PC-9 (cell line): ENCODE measurements around the gene GFOD2. TPM values are rescaled to one million over a fixed set of nuclear protein-coding genes. Genes with fewer than 3 reads are reported as not detected.

ENCODE experiments used
- BruUV-seq: library from RNA; stranded (reverse); fragments of 400-500 nt; replicated peaks from 2 replicates; lab custom pipeline; 2021; lab: Mats Ljungman, UMichigan
- CTCF ChIA-PET: fragments of 300-600 bp; sonication (Branson Sonifier 250); formaldehyde crosslinking; loops from one replicate; lab custom pipeline; 2022; ENCODE audit warnings: antibody characterized with exemption; lab: Charles Lee
- POLR2A ChIA-PET: fragments of 300-600 bp; sonication (Branson Sonifier 250); formaldehyde crosslinking; loops from one replicate; lab custom pipeline; 2022; ENCODE audit warnings: antibody characterized with exemption; ENCODE audit not compliant: unreplicated experiment; lab: Charles Lee
- DNase-seq, 2 experiments: peaks; one replicate each; pipeline versions ENCODE4 v3.0.0 to v3.0.0-alpha.2; 2015 to 2022; ENCODE audit warnings: mixed read lengths in 1 of 2
- H2AFZ ChIP-seq: fragments of 200-600 bp; sonication (generic); 2 replicates; pipeline ENCODE4 v1.8.1; 2017; ENCODE audit warnings: antibody characterized with exemption
- H3F3A ChIP-seq: fragments of 200-600 bp; sonication (generic); 2 replicates; pipeline ENCODE4 v1.8.1; 2017; ENCODE audit warnings: antibody characterized with exemption, mild to moderate bottlenecking, low read depth; ENCODE audit not compliant: insufficient read depth
- H3K27ac ChIP-seq: fragments of 200-600 bp; sonication (generic); 2 replicates; pipeline ENCODE4 v1.6.1; 2016; ENCODE audit warnings: mixed run types
- H3K27me3 ChIP-seq: fragments of 200-600 bp; sonication (generic); 2 replicates; pipeline ENCODE4 v1.6.1; 2016; ENCODE audit warnings: low read depth, mixed run types; ENCODE audit not compliant: insufficient read depth
- H3K36me3 ChIP-seq: fragments of 200-600 bp; sonication (generic); 2 replicates; pipeline ENCODE4 v1.6.1; 2016; ENCODE audit warnings: low read depth, mixed run types
- H3K4me1 ChIP-seq: fragments of 200-600 bp; sonication (generic); replicated peaks from 2 replicates; pipeline ENCODE4 v1.6.1; 2016; ENCODE audit warnings: mixed run types; ENCODE audit not compliant: insufficient read depth
- H3K4me2 ChIP-seq: fragments of 200-600 bp; sonication (generic); 2 replicates; pipeline ENCODE4 v1.6.1; 2017; ENCODE audit warnings: mixed run types
- H3K4me3 ChIP-seq: fragments of 200-600 bp; sonication (generic); 2 replicates; pipeline ENCODE4 v1.6.1; 2016; ENCODE audit warnings: mixed run types
- H3K79me2 ChIP-seq: fragments of 200-600 bp; sonication (generic); 2 replicates; pipeline ENCODE4 v1.6.1; 2017; ENCODE audit warnings: low read depth, mixed run types
- H3K9me2 ChIP-seq: fragments of 200-600 bp; sonication (generic); 2 replicates; pipeline ENCODE4 v1.8.1; 2017; ENCODE audit warnings: mild to moderate bottlenecking; ENCODE audit not compliant: insufficient read depth
- H3K9me3 ChIP-seq: fragments of 200-600 bp; sonication (generic); 2 replicates; pipeline ENCODE4 v1.8.1; 2016; ENCODE audit warnings: low read depth; ENCODE audit not compliant: insufficient read depth
- H4K20me1 ChIP-seq: fragments of 200-600 bp; sonication (generic); 2 replicates; pipeline ENCODE4 v1.8.1; 2017; ENCODE audit not compliant: insufficient read depth
- CTCF ChIP-seq: fragments of 200-600 bp; sonication (generic); conservative IDR thresholded peaks from 2 replicates; pipeline ENCODE4 v1.6.1; 2017; ENCODE audit warnings: mixed run types, antibody characterized with exemption, mild to moderate bottlenecking, moderate library complexity
- EZH2 ChIP-seq: fragments of 200-600 bp; sonication (generic); IDR thresholded peaks from 2 replicates; pipeline ENCODE4 v1.8.0; 2017; ENCODE audit warnings: antibody characterized with exemption, low read depth
- intact Hi-C: fragments of 100-400 bp; cut with micrococcal nuclease; formaldehyde crosslinking; loops from one replicate; pipeline ENCODE4 v1.10.0; 2022; ENCODE audit not compliant: unreplicated experiment
- total RNA-seq: library from RNA; stranded (reverse); gene quantifications from 2 replicates; pipeline ENCODE4 v1.2.3, GENCODE V29; 2021

The GFOD2 gene
- total RNA-seq, 1 experiment from 2014 or later, result 17.6 TPM

GRCh38 chr16:67760206-67760955, 41.3 kb upstream of the GFOD2 start:
- H3K9me2 ChIP-seq, result no peaks in the 10 kb centered on the region
- H3K9me3 ChIP-seq, result no peaks in the 10 kb centered on the region
- no peak overlapping the region for H2AFZ ChIP-seq
- H3K27ac ChIP-seq, result no peak overlapping the region
- H3K4me1 ChIP-seq, result no peaks in the 10 kb centered on the region
- no peaks in the 10 kb centered on the region for H3K27me3 ChIP-seq
- H3F3A ChIP-seq, result no peaks in the 10 kb centered on the region
- H3K79me2 ChIP-seq, result no peaks in the 10 kb centered on the region
- TF ChIP-seq EZH2, result no peak
- ChIA-PET POLR2A (interaction anchor here (0.6 kb wide), 1 partner anchor 18 kb away, joined by 14 read pairs; no protein-coding TSS in a partner anchor), CTCF (interaction anchor here (0.7 kb wide), 1 partner anchor 55 kb away, joined by 3 read pairs; no protein-coding TSS in a partner anchor)
- H3K4me3 ChIP-seq, result no peak overlapping the region
- BruUV-seq, result no TSS peak
- H3K4me2 ChIP-seq, result no peak overlapping the region
- H4K20me1 ChIP-seq, result 0 out of 2 replicates have a peak, but pooled peaks cover 2% of the 10 kb centered on the region
- no peaks in the 10 kb centered on the region for H3K36me3 ChIP-seq
- no peak for DNase-seq
- intact Hi-C loops, result no loop called here

- no peak overlapping the region for H2AFZ ChIP-seq
- no peak for DNase-seq
- CTCF ChIA-PET, result no interaction called here
- no peaks in the 10 kb centered on the region for H3K9me2 ChIP-seq
- no peak overlapping the region for H3K4me3 ChIP-seq
- no peak overlapping the region for H3K27ac ChIP-seq
- POLR2A ChIA-PET, result interaction anchor here (0.6 kb wide), 1 partner anchor 460 kb away, joined by 4 read pairs; no protein-coding TSS in a partner anchor
- no peak overlapping the region for H3K4me2 ChIP-seq
- H3K27me3 ChIP-seq, result no peaks in the 10 kb centered on the region
- no peaks in the 10 kb centered on the region for H3K79me2 ChIP-seq
- 0 out of 2 replicates have a peak, but pooled peaks cover 2% of the 10 kb centered on the region for H4K20me1 ChIP-seq
- no peaks in the 10 kb centered on the region for H3K9me3 ChIP-seq
- no TSS peak for BruUV-seq
- intact Hi-C loops, result no loop called here
- no peaks in the 10 kb centered on the region for H3F3A ChIP-seq
- TF ChIP-seq EZH2 (no peak), CTCF (no peak)
- no peaks in the 10 kb centered on the region for H3K36me3 ChIP-seq
- no peaks in the 10 kb centered on the region for H3K4me1 ChIP-seq
These were observed 39.9 kb upstream of the GFOD2 start for GRCh38 chr16:67758966-67759365.

DNA sequence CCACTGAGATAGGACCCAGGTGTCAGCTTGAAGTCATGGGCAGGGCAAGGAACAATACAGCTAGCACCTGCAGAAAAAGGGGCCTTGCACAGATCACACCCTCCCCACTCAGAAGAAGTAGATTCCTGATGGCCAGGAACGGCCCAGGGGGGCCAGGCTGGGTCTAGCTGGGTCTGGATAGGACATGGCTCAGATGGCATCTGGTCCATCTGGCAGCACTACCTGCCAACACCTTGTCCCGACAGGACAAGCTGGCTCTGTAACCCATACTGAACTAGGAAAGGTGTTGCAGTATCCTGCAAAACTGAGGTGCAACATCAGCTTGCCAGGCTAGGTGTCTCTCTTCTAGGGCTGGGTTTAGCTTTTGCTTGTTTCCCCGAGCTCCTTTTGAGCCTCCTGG, 38.9 kb upstream of the GFOD2 start:
- Histone ChIP-seq H2AFZ (no peak overlapping the region), H3K4me1 (no peaks in the 10 kb centered on the region), H3K27me3 (no peaks in the 10 kb centered on the region), H3K4me3 (no peak overlapping the region), H3K79me2 (no peaks in the 10 kb centered on the region), H3K36me3 (no peaks in the 10 kb centered on the region), H4K20me1 (0 out of 2 replicates have a peak, but pooled peaks cover 2% of the 10 kb centered on the region), H3K4me2 (no peak overlapping the region), H3K9me2 (no peaks in the 10 kb centered on the region), H3K9me3 (no peaks in the 10 kb centered on the region), H3F3A (no peaks in the 10 kb centered on the region), H3K27ac (no peak overlapping the region)
- no peak for TF ChIP-seq EZH2
- TF ChIP-seq CTCF, result no peak
- DNase-seq, result no peak
- BruUV-seq, result no TSS peak
- POLR2A ChIA-PET, result interaction anchor here (0.6 kb wide), 1 partner anchor 461 kb away, joined by 4 read pairs; no protein-coding TSS in a partner anchor
- intact Hi-C loops, result no loop called here
- CTCF ChIA-PET, result interaction anchor here (0.6 kb wide), 1 partner anchor 52 kb away, joined by 8 read pairs; no protein-coding TSS in a partner anchor
